ENCODE results near the gene ST8SIA5. TPM values are rescaled to one million over a fixed set of nuclear protein-coding genes. Genes with fewer than 3 reads are reported as not detected.

Gene ST8SIA5
- total and polyA plus RNA-seq, 10 of the 15 experiments (the other 5 are each of a cell fraction or from before 2014, with no cell fraction given): 0.02 to 0.32 (median 0.12) TPM; not detected in 1

- TF ChIP-seq CUX1 (IDR thresholded peaks at IDR 0.05; ENCODE audit: insufficient replicate concordance, low read depth, low read length): no peak
These were observed 133.9 kb downstream of the ST8SIA5 start (continued) for GRCh38 chr18:46622999-46623398.

- intact Hi-C loops (cut with micrococcal nuclease; ENCODE audit: unreplicated experiment) (no loop called here), in situ Hi-C loops (cut with MboI) (no loop called here)
- DNase-seq (ENCODE audit: low read depth, low spot score) (no peak), ATAC-seq (no peak), FAIRE-seq (no peak)
- ChIA-PET POLR2A (interaction anchor here (0.6 kb wide), 1 partner anchor 376 kb away, joined by 4 read pairs; no protein-coding TSS in a partner anchor), SMC1A (ENCODE audit: uncharacterized antibody, unreplicated experiment) (interaction anchor here (1.4 to 1.6 kb wide), 2 partner anchors 341 to 475 kb away, joined by 3 to 6 read pairs; no protein-coding TSS in a partner anchor), CTCF (interaction anchor here (1.0 to 1.6 kb wide), 6 partner anchors 36 to 475 kb away, joined by 3 to 9 read pairs (median 6); a partner anchor contains a TSS), RAD21 (ENCODE audit: unreplicated experiment) (interaction anchor here (1.2 to 1.6 kb wide), 2 partner anchors 35 to 341 kb away, joined by 5 read pairs; no protein-coding TSS in a partner anchor)
- H3K36me3 ChIP-seq (ENCODE audit: control insufficient read depth in 2 of 2, insufficient read depth in 2 of 2, low read length in 1 of 2): no peaks in the 10 kb centered on the region
- H4K20me1 ChIP-seq (ENCODE audit: control insufficient read depth, insufficient read depth): no peaks in the 10 kb centered on the region
- no peak overlapping the region for H2AFZ ChIP-seq (ENCODE audit: control insufficient read depth, low read depth, low read length)
- no peak overlapping the region for H3K4me2 ChIP-seq (ENCODE audit: control insufficient read depth, insufficient read depth)
- no peaks in the 10 kb centered on the region for H3K4me1 ChIP-seq (ENCODE audit: control insufficient read depth, insufficient read depth, low read length)
- no peaks in the 10 kb centered on the region for H3K27me3 ChIP-seq (replicated peaks in 1 of 2; ENCODE audit: control insufficient read depth in 2 of 2, insufficient read depth in 2 of 2, low read length in 1 of 2)
- H3K4me3 ChIP-seq: no peak overlapping the region
- 53% methylated on average over 4 of the region's 4 CpGs for WGBS (ENCODE audit: insufficient coverage, insufficient replicate concordance, low lambda C conversion rate, missing lambda C conversion rate)
- H3K27ac ChIP-seq (ENCODE audit: control insufficient read depth, insufficient read depth): no peak overlapping the region
- no peak overlapping the region for H3K9ac ChIP-seq (ENCODE audit: control insufficient read depth, insufficient read depth, low read length)
- no peaks in the 10 kb centered on the region for H3K9me3 ChIP-seq (replicated peaks; ENCODE audit: control insufficient read depth, insufficient read depth, low read length)
- H3K79me2 ChIP-seq (ENCODE audit: control insufficient read depth, insufficient read depth, low read length): no peaks in the 10 kb centered on the region
- BruUV-seq (replicated peaks): no TSS peak
- TF ChIP-seq CUX1 (IDR thresholded peaks at IDR 0.05; ENCODE audit: insufficient replicate concordance, low read depth, low read length): no peak
- no peak for TF ChIP-seq ELK1 (IDR thresholded peaks at IDR 0.05; ENCODE audit: low read depth, low read length)
- no peak for TF ChIP-seq HDAC2 (IDR thresholded peaks at IDR 0.05)
- TF ChIP-seq KLF5 (IDR thresholded peaks at IDR 0.05; ENCODE audit: partially characterized antibody): no peak
- TF ChIP-seq ETV6 (conservative IDR thresholded peaks at IDR 0.05 in 1 of 2, IDR thresholded peaks at IDR 0.05 in 1 of 2; ENCODE audit: borderline replicate concordance in 1 of 2, low read depth in 1 of 2): no peak
- no peak for TF ChIP-seq RBBP5 (conservative IDR thresholded peaks at IDR 0.05)
These were observed 134.4 kb downstream of the ST8SIA5 start for GRCh38 chr18:46622451-46622850.
